ENCODE results near the gene FCRL2.

DNA sequence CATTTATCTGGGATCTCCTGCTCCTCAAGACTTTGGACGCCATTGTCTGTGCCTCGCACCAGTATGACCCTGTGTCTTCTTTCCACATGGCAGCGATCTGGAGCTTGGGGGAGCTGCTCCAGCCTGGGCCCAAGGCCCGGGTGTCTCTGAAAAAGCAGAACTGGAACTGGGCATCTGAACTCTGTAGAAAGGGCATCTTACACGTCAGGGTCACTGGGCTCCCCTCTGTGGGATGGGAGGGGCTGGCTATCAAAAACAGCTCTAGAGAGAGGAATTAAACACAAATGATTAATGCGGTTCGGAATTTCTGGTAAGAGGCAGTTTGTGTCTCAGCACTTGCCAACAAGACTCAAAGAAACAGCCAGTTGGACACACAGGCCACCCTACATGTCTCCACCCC lies 26.9 kb upstream of the FCRL2 start:
- TF ChIP-seq, protein P1, sequence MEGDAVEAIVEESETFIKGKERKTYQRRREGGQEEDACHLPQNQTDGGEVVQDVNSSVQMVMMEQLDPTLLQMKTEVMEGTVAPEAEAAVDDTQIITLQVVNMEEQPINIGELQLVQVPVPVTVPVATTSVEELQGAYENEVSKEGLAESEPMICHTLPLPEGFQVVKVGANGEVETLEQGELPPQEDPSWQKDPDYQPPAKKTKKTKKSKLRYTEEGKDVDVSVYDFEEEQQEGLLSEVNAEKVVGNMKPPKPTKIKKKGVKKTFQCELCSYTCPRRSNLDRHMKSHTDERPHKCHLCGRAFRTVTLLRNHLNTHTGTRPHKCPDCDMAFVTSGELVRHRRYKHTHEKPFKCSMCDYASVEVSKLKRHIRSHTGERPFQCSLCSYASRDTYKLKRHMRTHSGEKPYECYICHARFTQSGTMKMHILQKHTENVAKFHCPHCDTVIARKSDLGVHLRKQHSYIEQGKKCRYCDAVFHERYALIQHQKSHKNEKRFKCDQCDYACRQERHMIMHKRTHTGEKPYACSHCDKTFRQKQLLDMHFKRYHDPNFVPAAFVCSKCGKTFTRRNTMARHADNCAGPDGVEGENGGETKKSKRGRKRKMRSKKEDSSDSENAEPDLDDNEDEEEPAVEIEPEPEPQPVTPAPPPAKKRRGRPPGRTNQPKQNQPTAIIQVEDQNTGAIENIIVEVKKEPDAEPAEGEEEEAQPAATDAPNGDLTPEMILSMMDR (conservative IDR thresholded peaks at IDR 0.05; ENCODE audit: low read length), result no peak
- no peak for TF ChIP-seq EZH2phosphoT487 (IDR thresholded peaks at IDR 0.05; ENCODE audit: borderline replicate concordance)

Data from Loucy (cell line).